Naive B cell (primary cell): ENCODE results near the gene TRIOBP. TPM values are rescaled to one million over a fixed set of nuclear protein-coding genes. Genes with fewer than 3 reads are reported as not detected.

Experiments
- ATAC-seq, 2 donors: fragments of 150-1000 bp; cut with Tn5 transposase; 2 replicates each; pipeline ENCODE4 v1.10.0; 2021; ENCODE audit warnings: low read depth in 2 of 2, mild to moderate bottlenecking in 2 of 2, moderate library complexity in 2 of 2
- DNase-seq: peaks from one replicate; pipeline ENCODE4 v3.0.0; 2022
- H3K27ac Mint-ChIP-seq, 6 donors: one replicate each; pipeline ENCODE4 v1.8.0; 2020 to 2022; ENCODE audit warnings: mild to moderate bottlenecking in 6 of 6, mixed read lengths in 6 of 6, moderate library complexity in 5 of 6, inconsistent platforms in 2 of 6
- H3K27me3 Mint-ChIP-seq, 3 donors: one replicate each; pipeline ENCODE4 v1.8.0; 2021 to 2022; ENCODE audit warnings: mixed read lengths in 3 of 3, mild to moderate bottlenecking in 1 of 3
- H3K36me3 Mint-ChIP-seq, 2 donors: one replicate each; pipeline ENCODE4 v1.8.0; 2020 to 2022; ENCODE audit warnings: mixed read lengths in 2 of 2, inconsistent platforms in 1 of 2, mild to moderate bottlenecking in 1 of 2
- H3K4me1 Mint-ChIP-seq, 3 donors: one replicate each; pipeline ENCODE4 v1.8.0; 2020 to 2022; ENCODE audit warnings: mixed read lengths in 3 of 3, inconsistent platforms in 1 of 3, mild to moderate bottlenecking in 1 of 3, moderate library complexity in 1 of 3
- H3K4me3 Mint-ChIP-seq, 8 donors: one replicate each; pipeline ENCODE4 v1.8.0; 2020 to 2022; ENCODE audit warnings: mild to moderate bottlenecking in 8 of 8, mixed read lengths in 8 of 8, moderate library complexity in 8 of 8, inconsistent platforms in 2 of 8
- H3K9me3 Mint-ChIP-seq, 7 donors: one replicate each; pipeline ENCODE4 v1.8.0; 2020 to 2022; ENCODE audit warnings: mixed read lengths in 7 of 7, mild to moderate bottlenecking in 5 of 7, inconsistent platforms in 2 of 7, moderate library complexity in 1 of 7
- polyA plus RNA-seq, 6 donors: library from polyadenylated mRNA; unstranded; fragments of 300-500 nt; fragmentation: Illumina TruSeq; gene quantifications; one replicate each; pipeline ENCODE4 v1.2.3, GENCODE V29; 2021; ENCODE audit warnings: low read depth in 6 of 6

TRIOBP gene
- polyA plus RNA-seq, 6 donors from 2014 or later = 13.7 to 19.5 (median 16.2) TPM

DNA sequence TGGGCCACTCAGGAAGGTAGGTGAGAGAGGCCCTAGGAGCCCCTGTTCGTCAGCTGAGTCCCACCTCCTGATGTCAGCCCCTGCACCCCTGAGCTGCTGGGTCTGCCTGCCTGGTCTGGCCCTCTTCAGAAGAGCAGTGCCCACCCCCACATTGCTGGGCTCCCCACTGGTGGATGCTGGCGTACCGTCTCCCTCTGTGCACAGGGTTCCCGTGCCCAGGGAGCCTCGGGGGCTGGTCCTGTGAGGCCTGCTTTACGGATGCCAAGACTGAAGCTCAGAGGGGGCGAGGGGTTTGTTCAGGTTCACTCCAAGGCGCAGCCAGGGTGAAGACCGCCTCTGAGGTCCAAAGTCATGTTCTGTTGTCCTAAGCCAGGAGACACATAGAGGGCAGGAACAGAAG is 66.2 kb downstream of the TRIOBP start:
- DNase-seq (no peak), ATAC-seq (no peak)
- H3K4me1 Mint-ChIP-seq = peaks cover 0 to 12% (median 0%) of the 10 kb centered on the region in 3 donors
- peaks cover 10 to 17% of the 10 kb centered on the region in 2 donors for H3K36me3 Mint-ChIP-seq
- no peaks in the 10 kb centered on the region for H3K9me3 Mint-ChIP-seq
- no peak overlapping the region for H3K4me3 Mint-ChIP-seq
- H3K27me3 Mint-ChIP-seq = no peaks in the 10 kb centered on the region
- no peak overlapping the region for H3K27ac Mint-ChIP-seq

DNA sequence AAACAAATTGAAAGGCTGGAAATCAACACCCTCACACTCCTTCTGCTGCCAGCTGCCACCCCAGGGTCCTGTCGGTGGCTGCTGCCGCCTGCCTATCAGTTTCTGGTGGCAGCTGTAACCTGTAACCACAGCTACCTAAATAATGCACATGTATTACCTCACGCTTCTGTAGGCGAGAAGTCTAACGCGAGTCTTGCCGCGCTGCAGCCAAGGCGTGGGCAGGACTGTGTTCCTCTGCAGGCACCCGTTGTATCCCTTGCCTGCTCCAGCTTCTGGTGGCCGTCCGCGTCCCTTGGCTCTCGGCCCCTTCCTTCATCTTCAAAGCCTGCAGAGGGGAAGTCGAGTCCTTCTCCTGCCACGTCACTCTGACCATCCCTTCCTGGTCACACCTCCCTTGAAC is 66.8 kb downstream of the TRIOBP start:
- Mint-ChIP-seq H3K27ac (no peak overlapping the region), H3K4me3 (no peak overlapping the region), H3K9me3 (no peaks in the 10 kb centered on the region), H3K27me3 (no peaks in the 10 kb centered on the region), H3K4me1 (peaks cover 0 to 12% (median 0%) of the 10 kb centered on the region in 3 donors), H3K36me3 (peaks cover 4 to 17% of the 10 kb centered on the region in 2 donors)
- DNase-seq (no peak), ATAC-seq (no peak)

DNA sequence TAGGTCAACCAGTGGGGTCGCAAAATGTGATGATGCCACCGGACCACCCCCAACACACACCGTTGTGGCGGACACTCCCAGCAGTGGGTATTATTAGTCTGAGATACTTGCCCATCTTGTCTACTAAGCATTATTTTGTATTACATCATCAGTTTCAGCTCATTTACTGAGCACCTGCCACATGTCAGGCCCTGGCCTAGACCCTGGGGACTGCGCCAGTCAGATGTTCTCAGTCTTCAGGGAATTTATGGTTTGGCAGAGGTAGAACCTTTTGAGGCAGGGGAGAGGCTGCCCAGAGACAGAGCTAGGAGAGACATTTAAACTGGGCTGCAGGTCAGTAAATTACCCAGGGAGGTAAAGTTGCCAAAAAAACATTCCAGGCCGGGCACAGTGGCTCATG is 67.8 kb downstream of the TRIOBP start:
- H3K27me3 Mint-ChIP-seq = no peaks in the 10 kb centered on the region
- ATAC-seq (no peak), DNase-seq (no peak)
- H3K36me3 Mint-ChIP-seq = peaks cover 4 to 15% of the 10 kb centered on the region in 2 donors
- H3K27ac Mint-ChIP-seq = no peak overlapping the region
- no peaks in the 10 kb centered on the region for H3K9me3 Mint-ChIP-seq
- peaks cover 0 to 12% (median 0%) of the 10 kb centered on the region in 3 donors for H3K4me1 Mint-ChIP-seq
- no peak overlapping the region for H3K4me3 Mint-ChIP-seq

DNA sequence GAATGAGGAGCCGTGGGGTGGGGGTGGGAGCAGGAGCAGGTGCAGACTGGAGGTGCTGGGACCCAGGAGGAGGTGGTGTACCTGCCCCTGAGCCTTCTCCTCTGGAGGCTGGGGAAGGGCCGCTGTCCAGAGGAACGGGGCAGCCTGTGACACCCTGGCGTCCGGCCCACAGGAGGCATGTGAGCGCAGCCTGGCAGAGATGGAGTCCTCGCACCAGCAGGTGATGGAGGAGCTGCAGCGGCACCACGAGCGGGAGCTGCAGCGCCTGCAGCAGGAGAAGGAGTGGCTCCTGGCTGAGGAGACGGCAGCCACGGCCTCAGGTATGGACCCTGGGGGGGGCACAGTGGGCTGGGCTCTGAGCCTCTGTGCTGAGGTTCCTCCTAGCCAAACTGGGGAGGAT is 68.7 kb downstream of the TRIOBP start:
- Mint-ChIP-seq H3K27me3 (no peaks in the 10 kb centered on the region), H3K36me3 (peaks cover 4 to 8% of the 10 kb centered on the region in 2 donors), H3K27ac (no peak overlapping the region), H3K9me3 (no peaks in the 10 kb centered on the region), H3K4me3 (no peak overlapping the region), H3K4me1 (peaks cover 0 to 12% (median 0%) of the 10 kb centered on the region in 3 donors)
- ATAC-seq = no peak
- DNase-seq = no peak

DNA sequence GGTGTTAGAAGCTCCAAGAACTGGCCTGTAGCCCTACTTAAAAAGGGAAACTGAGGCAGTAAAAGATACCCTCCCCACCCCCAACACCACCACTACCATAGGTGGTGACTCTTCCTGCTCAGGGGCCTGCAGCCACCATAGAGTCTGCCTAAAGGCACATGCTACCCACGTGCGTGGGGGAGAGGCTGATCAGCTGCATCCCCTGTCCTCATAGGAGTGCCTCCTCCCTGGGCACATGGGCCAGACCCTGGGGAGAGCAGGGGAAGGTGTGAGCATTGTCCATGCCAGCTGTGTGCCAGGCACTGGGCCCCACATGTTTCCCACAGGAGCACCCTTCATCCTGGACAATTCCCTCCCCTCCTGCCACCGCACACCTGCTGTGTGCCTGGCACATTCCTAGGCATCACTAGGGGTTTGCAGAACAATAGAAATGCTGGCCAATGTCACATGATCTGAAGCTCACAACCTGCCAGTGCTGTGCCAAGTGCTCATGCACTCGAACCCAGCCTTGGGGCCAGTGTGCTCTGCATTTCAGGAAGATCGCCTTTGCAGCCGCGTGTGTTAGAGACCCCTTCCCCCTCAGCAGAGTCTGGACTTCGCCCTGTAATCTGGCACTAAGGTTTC is 69.2 kb downstream of the TRIOBP start:
- H3K36me3 Mint-ChIP-seq = peaks cover 4 to 8% of the 10 kb centered on the region in 2 donors
- H3K4me1 Mint-ChIP-seq = peaks cover 0 to 9% (median 0%) of the 10 kb centered on the region in 3 donors
- H3K27ac Mint-ChIP-seq = no peak overlapping the region
- DNase-seq (no peak), ATAC-seq (no peak)
- H3K9me3 Mint-ChIP-seq = no peaks in the 10 kb centered on the region
- H3K4me3 Mint-ChIP-seq = no peak overlapping the region
- H3K27me3 Mint-ChIP-seq = no peaks in the 10 kb centered on the region

DNA sequence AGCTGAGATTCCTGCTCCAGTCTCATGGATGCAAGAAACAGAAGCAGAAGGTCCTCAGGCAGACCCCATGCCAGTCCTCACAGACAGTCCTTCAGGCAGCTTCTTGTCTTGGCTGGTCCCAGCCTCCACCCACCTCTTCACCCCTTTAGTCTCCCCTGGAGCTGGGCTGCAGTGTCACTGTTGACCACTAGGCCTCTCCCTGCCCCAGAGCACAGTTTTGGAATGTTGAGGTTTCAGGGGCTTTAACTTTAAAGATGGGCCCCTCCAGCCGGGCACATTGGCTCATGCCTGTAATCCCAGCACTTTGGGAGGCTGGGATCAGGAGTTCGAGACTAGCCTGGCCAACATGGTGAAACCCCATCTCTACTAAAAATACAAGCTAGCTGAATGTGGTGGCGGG is 71.4 kb downstream of the TRIOBP start:
- no peak overlapping the region for H3K27ac Mint-ChIP-seq
- no peaks in the 10 kb centered on the region for H3K9me3 Mint-ChIP-seq
- DNase-seq (no peak), ATAC-seq (no peak)
- no peak overlapping the region for H3K4me3 Mint-ChIP-seq
- H3K4me1 Mint-ChIP-seq = peaks cover 0 to 5% (median 0%) of the 10 kb centered on the region in 3 donors
- peaks cover 8 to 9% of the 10 kb centered on the region in 2 donors for H3K36me3 Mint-ChIP-seq
- no peaks in the 10 kb centered on the region for H3K27me3 Mint-ChIP-seq

DNA sequence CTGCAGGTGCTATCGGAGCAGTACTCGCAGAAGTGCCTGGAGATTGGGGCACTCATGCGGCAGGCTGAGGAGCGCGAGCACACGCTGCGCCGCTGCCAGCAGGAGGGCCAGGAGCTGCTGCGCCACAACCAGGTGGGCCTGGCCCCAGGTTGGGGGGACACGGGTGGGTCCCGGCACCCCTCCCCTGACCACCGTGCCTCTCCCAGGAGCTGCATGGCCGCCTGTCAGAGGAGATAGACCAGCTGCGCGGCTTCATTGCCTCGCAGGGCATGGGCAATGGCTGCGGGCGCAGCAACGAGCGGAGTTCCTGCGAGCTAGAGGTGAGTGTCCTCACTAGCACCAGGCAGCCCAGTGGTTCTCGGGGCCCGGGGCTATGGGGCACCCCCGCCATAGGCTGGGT is 72.2 kb downstream of the TRIOBP start:
- DNase-seq (no peak), ATAC-seq (no peak)
- H3K4me1 Mint-ChIP-seq = peaks cover 0 to 4% (median 0%) of the 10 kb centered on the region in 3 donors
- peaks cover 2 to 5% of the 10 kb centered on the region in 2 donors for H3K36me3 Mint-ChIP-seq
- H3K9me3 Mint-ChIP-seq = no peaks in the 10 kb centered on the region
- H3K4me3 Mint-ChIP-seq = peak overlapping the region in 1 of 8 donors; percentile 47
- no peak overlapping the region for H3K27ac Mint-ChIP-seq
- H3K27me3 Mint-ChIP-seq = no peaks in the 10 kb centered on the region

DNA sequence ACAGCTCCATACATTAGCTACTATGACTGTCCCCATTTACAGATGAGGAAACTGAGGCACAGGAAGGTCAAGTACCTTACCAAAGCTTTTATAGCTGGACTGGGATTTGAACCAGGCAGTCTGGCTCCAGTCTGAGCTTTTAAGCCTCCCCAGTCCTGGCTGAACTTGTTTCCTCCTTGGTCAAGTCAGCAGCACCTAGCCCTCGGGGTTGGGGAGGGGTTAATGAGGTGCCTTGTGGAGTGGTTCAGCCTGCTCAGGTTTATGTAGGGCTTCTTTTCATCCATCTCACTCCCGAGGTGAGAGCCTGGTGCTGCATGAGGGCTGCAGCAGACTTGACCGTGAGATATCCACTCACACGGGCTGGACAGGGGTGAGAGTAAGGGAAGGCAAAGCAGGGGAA is 74.2 kb downstream of the TRIOBP start:
- peaks cover 0 to 5% of the 10 kb centered on the region in 2 donors for H3K36me3 Mint-ChIP-seq
- no peak for DNase-seq
- no peaks in the 10 kb centered on the region for H3K9me3 Mint-ChIP-seq
- no peak for ATAC-seq
- no peak overlapping the region for H3K4me3 Mint-ChIP-seq
- no peaks in the 10 kb centered on the region for H3K4me1 Mint-ChIP-seq
- no peak overlapping the region for H3K27ac Mint-ChIP-seq
- no peaks in the 10 kb centered on the region for H3K27me3 Mint-ChIP-seq

DNA sequence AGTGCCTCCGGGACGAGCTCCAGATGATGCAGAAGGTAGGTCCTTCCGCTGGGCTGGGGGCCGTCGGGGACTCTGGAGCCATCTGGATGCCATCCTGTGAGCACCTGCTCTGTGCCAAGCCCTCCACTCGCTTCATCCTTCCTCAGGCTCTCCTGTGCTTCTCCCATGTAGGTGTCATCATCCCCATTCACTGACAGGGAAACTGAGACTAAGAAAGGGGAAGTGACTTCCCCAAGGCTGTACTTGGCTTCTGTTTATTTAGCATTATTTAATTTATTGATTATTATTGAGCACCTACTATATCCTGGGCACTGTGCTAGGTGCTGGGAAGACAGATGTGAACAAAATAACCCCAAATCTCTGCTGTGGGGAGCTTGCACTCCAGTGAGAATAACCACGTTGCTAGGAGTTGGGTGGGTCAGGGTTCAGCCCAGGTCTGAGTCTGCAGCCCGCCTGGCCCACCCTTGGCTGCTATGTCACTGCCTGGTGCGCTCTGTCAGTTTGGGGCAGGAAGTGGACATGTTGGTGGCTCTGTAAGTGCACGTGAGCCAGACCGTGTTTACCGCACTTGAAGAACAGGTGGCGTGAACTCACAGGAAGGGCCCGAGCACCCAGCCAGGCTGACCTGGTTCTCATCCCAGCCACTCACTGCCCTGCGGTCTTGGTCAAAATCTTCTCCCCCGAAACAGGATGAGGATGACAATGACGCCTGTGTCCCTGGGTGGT is 75.0 kb downstream of the TRIOBP start:
- Mint-ChIP-seq H3K4me3 (no peak overlapping the region), H3K4me1 (no peaks in the 10 kb centered on the region), H3K27ac (no peak overlapping the region), H3K36me3 (peaks cover 0 to 5% of the 10 kb centered on the region in 2 donors), H3K9me3 (no peaks in the 10 kb centered on the region), H3K27me3 (no peaks in the 10 kb centered on the region)
- ATAC-seq (no peak), DNase-seq (no peak)

DNA sequence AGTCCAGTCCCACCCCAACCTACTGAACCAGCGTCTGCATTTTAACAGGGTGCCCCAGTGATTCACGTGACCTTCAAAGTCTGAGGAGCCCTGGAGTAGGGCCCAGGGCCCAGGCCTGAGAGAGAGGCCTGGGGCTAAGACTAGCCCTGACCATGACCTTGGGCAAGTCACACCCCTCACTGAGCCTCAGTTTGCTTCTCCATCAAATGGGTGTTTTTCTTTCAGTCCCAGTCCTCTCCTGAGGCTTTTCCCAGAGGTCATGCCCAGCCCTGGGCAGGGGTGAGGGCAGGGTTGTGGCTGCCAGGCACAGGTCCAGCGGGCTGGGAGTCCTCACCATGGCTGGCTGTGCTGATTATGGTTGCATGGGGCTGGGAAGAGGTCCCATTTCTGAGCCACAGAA is 77.9 kb downstream of the TRIOBP start:
- Mint-ChIP-seq H3K4me3 (no peak overlapping the region), H3K36me3 (peaks cover 0 to 5% of the 10 kb centered on the region in 2 donors), H3K9me3 (no peaks in the 10 kb centered on the region), H3K27ac (no peak overlapping the region), H3K27me3 (no peaks in the 10 kb centered on the region), H3K4me1 (peaks cover 0 to 5% (median 0%) of the 10 kb centered on the region in 3 donors)
- ATAC-seq (no peak), DNase-seq (no peak)

DNA sequence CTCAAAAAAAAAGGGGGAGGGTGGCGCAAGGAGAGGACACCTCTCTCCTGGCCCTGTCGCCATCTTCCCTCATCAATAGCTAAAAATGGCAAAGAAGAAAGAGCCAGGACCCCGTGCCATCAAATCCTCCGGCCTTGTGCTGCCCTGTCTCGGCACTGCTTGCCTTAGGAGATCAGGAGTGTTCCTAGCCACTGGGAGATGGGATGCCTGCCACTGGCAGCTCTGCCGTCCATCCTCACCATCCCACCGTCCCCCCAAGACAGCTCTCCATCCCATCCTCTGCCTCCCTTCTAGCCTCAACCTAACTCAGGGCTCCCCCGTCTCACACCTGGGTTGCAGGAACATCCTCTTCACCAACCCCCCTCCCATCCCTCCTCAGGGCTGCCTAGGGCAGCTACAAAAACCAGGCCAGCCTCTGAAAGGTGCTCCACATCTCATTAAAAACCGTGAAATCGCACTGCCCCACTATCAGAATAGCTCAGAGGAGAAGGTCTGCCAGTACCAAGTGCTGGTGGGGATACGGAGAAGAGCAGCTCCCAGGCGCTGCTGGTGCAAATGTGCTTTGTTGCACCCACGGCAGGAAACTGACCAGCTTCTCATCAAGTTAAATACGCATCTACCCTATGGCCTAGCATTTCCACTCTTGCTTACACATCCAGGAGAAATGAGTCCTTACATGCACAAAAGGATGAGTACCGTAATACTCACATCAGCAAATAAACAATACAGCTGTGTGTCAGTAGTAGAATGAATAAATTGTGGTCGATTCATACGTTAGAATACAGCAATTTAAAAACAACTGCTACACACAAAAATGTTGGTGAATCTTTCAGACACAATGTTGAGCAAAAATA is 79.2 kb downstream of the TRIOBP start:
- Mint-ChIP-seq H3K4me1 (peaks cover 0 to 5% (median 0%) of the 10 kb centered on the region in 3 donors), H3K36me3 (peaks cover 0 to 5% of the 10 kb centered on the region in 2 donors), H3K9me3 (no peaks in the 10 kb centered on the region), H3K27ac (peak overlapping the region in 4 of 6 donors; percentile 17 to 74 (median 30)), H3K27me3 (no peaks in the 10 kb centered on the region), H3K4me3 (peak overlapping the region in 1 of 8 donors; percentile 70)
- DNase-seq = no peak
- no peak for ATAC-seq

DNA sequence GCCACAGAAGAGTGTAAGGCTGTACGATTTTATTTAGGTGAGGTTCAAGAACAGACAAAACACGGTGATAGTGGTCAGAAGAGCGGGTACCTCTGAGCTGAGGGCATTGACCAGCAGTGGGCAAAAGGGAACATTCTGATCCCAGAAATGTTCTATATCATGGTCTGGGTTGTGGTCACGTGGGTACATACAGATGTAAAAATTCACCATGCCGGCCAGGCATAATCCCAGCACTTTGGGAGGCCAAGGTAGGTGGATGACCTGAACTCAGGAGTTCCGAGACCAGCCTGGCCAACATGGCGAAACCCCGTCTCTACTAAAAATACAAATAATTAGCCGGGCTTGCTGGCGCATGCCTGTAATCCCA is 79.8 kb downstream of the TRIOBP start:
- H3K36me3 Mint-ChIP-seq = peaks cover 0 to 5% of the 10 kb centered on the region in 2 donors
- ATAC-seq (no peak), DNase-seq (no peak)
- no peaks in the 10 kb centered on the region for H3K27me3 Mint-ChIP-seq
- H3K27ac Mint-ChIP-seq = no peak overlapping the region
- H3K4me3 Mint-ChIP-seq = no peak overlapping the region
- no peaks in the 10 kb centered on the region for H3K9me3 Mint-ChIP-seq
- peaks cover 0 to 5% (median 0%) of the 10 kb centered on the region in 3 donors for H3K4me1 Mint-ChIP-seq

DNA sequence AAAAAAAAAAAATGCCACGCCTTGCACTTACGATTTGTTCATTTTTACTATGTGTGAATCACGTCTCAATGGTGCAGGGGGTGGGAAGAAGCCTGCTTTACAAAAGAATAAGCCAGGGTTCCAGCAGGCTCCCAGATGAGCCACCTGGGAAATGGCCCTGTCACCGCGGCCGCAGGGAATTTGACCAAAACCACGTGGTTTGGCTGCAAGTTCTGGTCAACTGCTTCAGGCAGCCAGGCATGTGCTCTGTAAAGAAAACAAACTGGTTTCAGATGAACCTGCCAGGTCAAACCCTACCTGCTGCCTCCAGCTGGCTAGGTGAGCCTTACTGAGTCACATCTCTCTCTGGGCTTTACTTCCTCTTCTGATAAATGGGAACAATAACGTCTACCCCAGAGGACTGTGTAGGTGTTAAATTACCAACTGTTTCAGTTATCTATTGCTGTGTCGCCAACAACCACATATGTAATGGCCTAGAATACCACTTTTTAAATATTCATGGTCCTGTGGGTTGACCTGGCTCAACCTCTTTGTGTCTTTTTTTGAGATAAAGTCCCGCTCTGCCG is 80.4 kb downstream of the TRIOBP start:
- ATAC-seq (peak; percentile 46 to 61), DNase-seq (no peak)
- H3K27me3 Mint-ChIP-seq = no peaks in the 10 kb centered on the region
- H3K27ac Mint-ChIP-seq = peak overlapping the region in 1 of 6 donors; percentile 22
- peaks cover 0 to 5% (median 0%) of the 10 kb centered on the region in 3 donors for H3K4me1 Mint-ChIP-seq
- no peaks in the 10 kb centered on the region for H3K9me3 Mint-ChIP-seq
- no peak overlapping the region for H3K4me3 Mint-ChIP-seq
- peaks cover 0 to 5% of the 10 kb centered on the region in 2 donors for H3K36me3 Mint-ChIP-seq
